A549 treated with AZD9567 at 1 μM for 4 hours (cell line): Measurements from ENCODE around the gene CENPQ. TPM values are rescaled to one million over a fixed set of nuclear protein-coding genes. Genes with fewer than 3 reads are reported as not detected.

Experiments used
- total RNA-seq: library from RNA; stranded (reverse); fragments of 200-300 nt; extraction: Qiagen RNA extraction; gene quantifications from 5 replicates; pipeline ENCODE4 v1.2.3, GENCODE V29; 2022; ENCODE audit not compliant: insufficient read depth

CENPQ gene, protein sequence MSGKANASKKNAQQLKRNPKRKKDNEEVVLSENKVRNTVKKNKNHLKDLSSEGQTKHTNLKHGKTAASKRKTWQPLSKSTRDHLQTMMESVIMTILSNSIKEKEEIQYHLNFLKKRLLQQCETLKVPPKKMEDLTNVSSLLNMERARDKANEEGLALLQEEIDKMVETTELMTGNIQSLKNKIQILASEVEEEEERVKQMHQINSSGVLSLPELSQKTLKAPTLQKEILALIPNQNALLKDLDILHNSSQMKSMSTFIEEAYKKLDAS
- total RNA-seq = 5.8 to 8.3 TPM (median 8.2 TPM) in 5 replicates

DNA sequence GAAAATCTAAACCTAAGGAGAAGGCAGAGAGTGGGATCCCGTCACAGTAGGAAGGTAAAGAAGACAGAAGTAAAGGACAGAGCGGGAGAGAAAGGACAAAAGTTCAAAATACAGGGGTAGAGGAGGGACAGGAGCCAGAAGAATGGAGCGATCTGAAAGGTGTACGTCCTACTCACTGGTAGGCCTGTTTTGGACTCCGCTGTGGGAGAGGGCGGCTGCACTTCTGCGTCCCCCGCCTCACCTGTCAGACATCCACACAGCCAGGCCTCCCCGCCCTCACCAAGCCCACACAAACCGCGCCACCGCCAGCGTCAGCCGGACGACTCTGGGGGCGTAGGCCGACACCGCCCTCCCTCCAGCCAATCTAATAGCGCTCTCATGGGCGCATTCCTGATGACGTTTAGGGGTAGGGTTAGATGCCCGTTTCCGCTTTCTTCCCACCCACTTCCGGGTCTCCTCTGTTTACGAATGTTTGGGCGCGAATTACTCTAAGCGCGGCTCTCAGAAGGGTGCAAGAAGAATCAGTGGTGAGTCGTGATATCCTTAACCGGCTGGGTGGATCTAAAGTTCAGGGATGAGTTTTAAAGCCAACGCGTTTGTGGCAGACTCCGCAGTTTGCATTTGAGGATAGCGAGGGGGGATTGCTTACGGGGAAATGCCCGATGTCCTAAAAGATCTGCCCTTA, at the start of gene CENPQ, which contains the start of gene MMUT:
Gene CENPQ (plus strand): TSS at position 444 of the 685 bp plus-strand sequence. CDS start 6,807 bp downstream, outside the sequence.
Gene MMUT (minus strand): TSS at position 327 of the 685 bp plus-strand sequence. CDS start 3,787 bp downstream, outside the sequence.

DNA sequence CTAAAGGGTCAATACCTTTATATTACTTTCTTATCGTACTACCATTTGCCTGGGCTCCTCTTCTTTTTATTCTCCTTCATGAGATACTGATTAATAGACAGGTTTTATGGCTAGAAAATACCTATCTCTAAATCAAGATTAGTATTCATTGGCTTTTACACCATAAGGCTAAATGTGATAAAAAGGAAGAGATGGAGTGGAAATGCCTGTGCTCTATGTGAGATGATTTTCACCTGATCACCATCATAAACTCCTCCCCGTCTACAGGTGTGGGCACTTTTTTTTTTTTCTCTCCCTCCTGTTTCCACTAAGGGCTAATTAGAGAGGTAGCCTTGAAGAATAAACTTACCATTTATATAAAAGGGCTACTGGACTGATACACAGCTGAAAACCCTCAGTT, 36.5 kb downstream of the CENPQ start, which contains the start of gene GLYATL3:
Gene GLYATL3 (plus strand): TSS at position 301 of the 400 bp plus-strand sequence. CDS start 12,068 bp downstream, outside the sequence.

Other genes with a start within 250 kb of the CENPQ start
- 3.4 to 6.5 TPM (median 5.9 TPM) in 5 replicates for gene MMUT, start 117 bp upstream of the CENPQ start, total RNA-seq
- gene GLYATL3, start 36.6 kb downstream of the CENPQ start, total RNA-seq = not detected in 5 replicates
- gene C6orf141, start 87.3 kb downstream of the CENPQ start, total RNA-seq = 9.2 to 12.0 TPM (median 10.5 TPM) in 5 replicates
- 0.03 to 0.07 TPM (median 0.05 TPM) in 3 of 5 replicates, not detected in the others for gene RHAG, start 173.5 kb downstream of the CENPQ start, total RNA-seq